Thyroid gland (tissue), 4 donors: Measurements from ENCODE around the gene DLL1. TPM values are rescaled to one million over a fixed set of nuclear protein-coding genes. Genes with fewer than 3 reads are reported as not detected.
"Not testable (repeated sequence)": the region's sequence is repeated elsewhere in the genome, so short reads cannot be mapped to it uniquely, and the experiment has no call there.

Experiments used
- DNase-seq, 2 donors: peaks; one replicate each; pipeline ENCODE4 v3.0.0-alpha.2; 2019
- H3K27ac ChIP-seq, 3 donors: fragments of 200-600 bp; sonication (generic); 1 replicate in 2 of 3; 2 replicates in 1 of 3; pipeline ENCODE4 v1.5.1; 2016 to 2019; ENCODE audit warnings: mild to moderate bottlenecking in 1 of 3, moderate library complexity in 1 of 3
- H3K27me3 ChIP-seq: fragments of 200-600 bp; sonication (generic); one replicate; pipeline ENCODE4 v1.5.1; 2019
- H3K36me3 ChIP-seq, 2 donors: fragments of 200-600 bp; sonication (generic); one replicate each; pipeline ENCODE4 v1.5.1; 2016 to 2019
- H3K4me1 ChIP-seq, 2 donors: fragments of 200-600 bp; sonication (generic); one replicate each; pipeline ENCODE4 v1.5.1; 2017 to 2019
- H3K4me3 ChIP-seq, 3 donors: fragments of 200-600 bp; sonication (generic); replicated peaks in 1 of 3; 1 replicate in 2 of 3; 2 replicates in 1 of 3; pipeline ENCODE4 v1.5.1; 2016; ENCODE audit warnings: mild to moderate bottlenecking in 1 of 3
- H3K9me3 ChIP-seq: fragments of 200-600 bp; sonication (generic); one replicate; pipeline ENCODE4 v1.5.1; 2017
- POLR2A ChIP-seq, 2 donors: fragments of 450-650 bp; IDR thresholded peaks; one replicate each; pipeline ENCODE4 v1.6.1; 2017; ENCODE audit warnings: antibody characterized with exemption in 2 of 2, mild to moderate bottlenecking in 2 of 2, moderate library complexity in 1 of 2
- WGBS, 2 donors: methylation state at CpG; one replicate each; pipeline ENCODE4 v1.1.5; 2017; 5-methylcytosine and 5-hydroxymethylcytosine counted together
- intact Hi-C: fragments of 100-400 bp; cut with DNase I; formaldehyde crosslinking; loops from one replicate; pipeline ENCODE4 v1.15.1; 2023
- total RNA-seq, 4 donors: library from RNA; depleted of rRNA; stranded (reverse); fragments of >200 nt; gene quantifications; one replicate each; pipeline ENCODE4 v1.2.3, GENCODE V29; 2016
- TF ChIP-seq, protein P1 (sequence below), 6 experiments: fragments of 200-600 bp in 3 of 6; fragments of 450-650 bp in 3 of 6; sonication (generic) in 3 of 6; IDR thresholded peaks; one replicate each; pipeline ENCODE4 v1.5.1; 2016 to 2019; ENCODE audit warnings: antibody characterized with exemption in 6 of 6, mild to moderate bottlenecking in 2 of 6, inconsistent platforms in 1 of 6, moderate library complexity in 1 of 6

Gene DLL1
- total RNA-seq, 4 donors from 2014 or later, result 6.6 to 14.9 (median 11.5) TPM

DNA sequence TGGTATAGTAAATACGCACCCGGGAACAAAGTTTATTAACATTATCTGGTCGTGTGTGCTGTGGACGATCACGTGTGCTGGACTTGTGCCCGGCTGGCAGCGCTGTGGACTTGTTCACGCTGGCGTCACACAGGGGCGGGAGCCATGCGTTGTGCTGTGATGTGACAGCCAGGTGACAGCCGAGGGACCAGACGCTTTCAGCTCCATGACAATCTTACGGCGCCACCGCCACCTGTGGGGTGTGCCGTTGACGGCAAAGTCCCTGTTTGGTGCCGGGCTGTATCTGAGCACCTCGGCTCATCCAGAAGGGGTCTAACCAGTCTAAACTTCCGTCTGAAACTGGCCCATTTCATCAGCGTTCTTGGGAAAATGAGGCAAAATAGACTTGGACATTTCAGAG lies 25.2 kb downstream of the DLL1 start:
- no peaks in the 10 kb centered on the region for H3K27me3 ChIP-seq
- no peak overlapping the region for H3K27ac ChIP-seq
- H3K36me3 ChIP-seq, result no peaks in the 10 kb centered on the region
- 76 to 87% methylated on average over 22 of the region's 22 CpGs for WGBS, 2 donors
- H3K4me3 ChIP-seq, result no peak overlapping the region
- intact Hi-C loops, result no loop called here
- H3K9me3 ChIP-seq, result no peaks in the 10 kb centered on the region
- peaks cover 9 to 15% of the 10 kb centered on the region in 2 donors for H3K4me1 ChIP-seq
- peak in 1 of 2 donors; percentile 38 for DNase-seq
- TF ChIP-seq POLR2A (IDR thresholded peaks at IDR 0.05), result no peak
- TF ChIP-seq, protein P1, sequence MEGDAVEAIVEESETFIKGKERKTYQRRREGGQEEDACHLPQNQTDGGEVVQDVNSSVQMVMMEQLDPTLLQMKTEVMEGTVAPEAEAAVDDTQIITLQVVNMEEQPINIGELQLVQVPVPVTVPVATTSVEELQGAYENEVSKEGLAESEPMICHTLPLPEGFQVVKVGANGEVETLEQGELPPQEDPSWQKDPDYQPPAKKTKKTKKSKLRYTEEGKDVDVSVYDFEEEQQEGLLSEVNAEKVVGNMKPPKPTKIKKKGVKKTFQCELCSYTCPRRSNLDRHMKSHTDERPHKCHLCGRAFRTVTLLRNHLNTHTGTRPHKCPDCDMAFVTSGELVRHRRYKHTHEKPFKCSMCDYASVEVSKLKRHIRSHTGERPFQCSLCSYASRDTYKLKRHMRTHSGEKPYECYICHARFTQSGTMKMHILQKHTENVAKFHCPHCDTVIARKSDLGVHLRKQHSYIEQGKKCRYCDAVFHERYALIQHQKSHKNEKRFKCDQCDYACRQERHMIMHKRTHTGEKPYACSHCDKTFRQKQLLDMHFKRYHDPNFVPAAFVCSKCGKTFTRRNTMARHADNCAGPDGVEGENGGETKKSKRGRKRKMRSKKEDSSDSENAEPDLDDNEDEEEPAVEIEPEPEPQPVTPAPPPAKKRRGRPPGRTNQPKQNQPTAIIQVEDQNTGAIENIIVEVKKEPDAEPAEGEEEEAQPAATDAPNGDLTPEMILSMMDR (IDR thresholded peaks at IDR 0.05), result no peak

GRCh38 chr6:170264644-170265043 lies 26.2 kb downstream of the DLL1 start:
- H3K27ac ChIP-seq, H3K4me1 ChIP-seq, H3K27me3 ChIP-seq, H3K36me3 ChIP-seq, DNase-seq, H3K4me3 ChIP-seq, H3K9me3 ChIP-seq, intact Hi-C loops: not testable (repeated sequence)
- WGBS, 2 donors, result 86 to 87% methylated on average over 9 of the region's 12 CpGs

GRCh38 chr6:170264086-170264485 lies 26.8 kb downstream of the DLL1 start:
- intact Hi-C loops, result no loop called here
- Histone ChIP-seq H3K27me3 (no peaks in the 10 kb centered on the region), H3K36me3 (no peaks in the 10 kb centered on the region), H3K4me3 (no peak overlapping the region), H3K4me1 (peaks cover under 1 to 3% of the 10 kb centered on the region in 2 donors), H3K27ac (no peak overlapping the region), H3K9me3 (no peaks in the 10 kb centered on the region)
- 70 to 92% methylated on average over 2 to 7 of the region's 7 CpGs for WGBS, 2 donors
- no peak for TF ChIP-seq POLR2A (IDR thresholded peaks at IDR 0.05)
- TF ChIP-seq, protein P1 (IDR thresholded peaks at IDR 0.05), result no peak
- no peak for DNase-seq

DNA sequence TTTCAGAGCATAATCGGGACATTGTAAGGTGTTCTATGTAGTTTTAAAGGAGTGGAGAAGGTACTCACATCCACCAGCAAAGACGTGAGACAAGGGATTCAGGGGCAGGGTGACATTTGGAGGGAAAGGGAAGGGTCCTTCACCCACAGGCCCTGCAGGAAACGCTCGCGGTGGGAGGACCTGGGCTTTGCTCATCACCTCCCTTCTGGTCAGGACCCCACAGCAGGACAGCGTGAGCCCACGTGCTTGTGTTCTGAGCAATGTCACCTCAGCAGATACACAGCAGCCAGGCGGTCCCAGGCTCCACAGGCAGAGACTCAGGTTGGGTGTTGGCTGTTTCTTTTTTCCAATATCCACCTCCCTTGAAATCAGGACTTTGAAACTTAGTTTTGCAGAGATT lies 27.5 kb downstream of the DLL1 start:
- Histone ChIP-seq H3K4me1 (no peaks in the 10 kb centered on the region), H3K9me3 (no peaks in the 10 kb centered on the region), H3K4me3 (no peak overlapping the region), H3K27me3 (no peaks in the 10 kb centered on the region), H3K36me3 (no peaks in the 10 kb centered on the region), H3K27ac (no peak overlapping the region)
- DNase-seq, result no peak
- 81 to 90% methylated on average over 8 of the region's 8 CpGs for WGBS, 2 donors
- intact Hi-C loops, result no loop called here
- TF ChIP-seq, protein P1 (IDR thresholded peaks at IDR 0.05), result no peak
- no peak for TF ChIP-seq POLR2A (IDR thresholded peaks at IDR 0.05)

- WGBS, 2 donors, result 81 to 86% methylated on average over 21 of the region's 22 CpGs
- intact Hi-C loops, result no loop called here
- no peak for DNase-seq
Observed at GRCh38 chr6:170262489-170263088, 28.3 kb downstream of the DLL1 start.

DNA sequence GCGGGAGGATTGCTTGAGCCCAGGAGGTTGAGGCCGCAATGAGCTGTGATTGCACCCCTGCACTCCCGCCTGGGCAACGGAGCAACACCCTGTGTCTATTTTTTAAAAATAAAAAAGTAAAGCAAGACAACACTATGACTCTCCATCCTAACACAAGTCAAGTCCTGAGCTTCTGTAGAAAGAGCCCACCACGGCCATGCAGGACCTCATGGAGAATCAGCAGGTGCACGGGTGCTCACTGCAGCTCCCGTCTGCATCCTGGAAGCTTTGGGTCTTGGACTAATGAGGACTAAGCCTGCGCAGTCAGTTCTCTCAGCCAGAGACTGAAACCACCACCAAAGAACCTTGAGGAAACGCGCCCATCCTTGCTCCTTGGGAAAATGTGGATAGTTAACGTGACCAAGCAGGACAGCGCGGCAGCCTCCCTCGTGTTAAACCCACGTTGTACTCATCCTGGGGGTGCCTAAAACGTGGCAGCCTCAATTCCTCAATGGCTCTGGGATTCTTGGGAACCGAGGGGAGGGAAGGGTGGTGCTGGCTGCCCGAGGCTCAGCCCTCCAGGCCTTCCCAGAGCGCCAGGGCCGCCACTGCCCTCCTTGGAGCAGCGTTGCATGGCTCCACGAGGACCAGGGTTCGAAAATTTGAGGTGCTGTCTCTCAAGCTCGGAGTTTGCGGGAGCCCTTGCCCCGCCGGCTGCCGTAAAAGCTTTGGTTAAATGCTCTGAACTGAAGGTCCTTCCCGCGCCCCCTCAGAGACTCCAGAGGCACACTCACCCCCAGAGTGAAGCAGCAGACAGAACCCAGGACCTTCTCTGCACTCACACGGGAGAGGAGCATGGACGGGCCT lies 29.0 kb downstream of the DLL1 start:
- WGBS, 2 donors, result 81 to 86% methylated on average over 24 to 26 of the region's 32 CpGs
- H3K27ac ChIP-seq, result no peak overlapping the region

More at GRCh38 chr6:170262489-170263088, 28.3 kb downstream of the DLL1 start:
- no peaks in the 10 kb centered on the region for H3K4me1 ChIP-seq
- H3K27me3 ChIP-seq, result no peaks in the 10 kb centered on the region
- TF ChIP-seq POLR2A (IDR thresholded peaks at IDR 0.05), result no peak
- H3K36me3 ChIP-seq, result no peaks in the 10 kb centered on the region
- no peak overlapping the region for H3K27ac ChIP-seq
- H3K9me3 ChIP-seq, result no peaks in the 10 kb centered on the region
- H3K4me3 ChIP-seq, result no peak overlapping the region

More for the DNA sequence above, 29.0 kb downstream of the DLL1 start:
- intact Hi-C loops, result no loop called here
- TF ChIP-seq, protein P1 (IDR thresholded peaks at IDR 0.05), result no peak
- TF ChIP-seq POLR2A (IDR thresholded peaks at IDR 0.05), result no peak
- Histone ChIP-seq H3K36me3 (no peaks in the 10 kb centered on the region), H3K4me1 (no peaks in the 10 kb centered on the region), H3K9me3 (no peaks in the 10 kb centered on the region), H3K27me3 (no peaks in the 10 kb centered on the region), H3K4me3 (no peak overlapping the region)
- DNase-seq, result no peak
